ENCODE results near the gene NTM.

The NTM gene

GRCh38 chr11:131449036-131450019, 78.9 kb downstream of the NTM start:
- no peak overlapping the region for H3K9ac ChIP-seq (ENCODE audit: low read depth, low read length, poor library complexity, severe bottlenecking)
- H3K27me3 ChIP-seq (ENCODE audit: insufficient read depth, low read length, poor library complexity, severe bottlenecking), result peaks cover 5% of the 10 kb centered on the region
- H3K4me3 ChIP-seq (ENCODE audit: low read length, poor library complexity, severe bottlenecking), result no peak overlapping the region
- TF ChIP-seq EZH2phosphoT487 (IDR thresholded peaks at IDR 0.05; ENCODE audit: borderline replicate concordance), result no peak
- TF ChIP-seq, protein P1, sequence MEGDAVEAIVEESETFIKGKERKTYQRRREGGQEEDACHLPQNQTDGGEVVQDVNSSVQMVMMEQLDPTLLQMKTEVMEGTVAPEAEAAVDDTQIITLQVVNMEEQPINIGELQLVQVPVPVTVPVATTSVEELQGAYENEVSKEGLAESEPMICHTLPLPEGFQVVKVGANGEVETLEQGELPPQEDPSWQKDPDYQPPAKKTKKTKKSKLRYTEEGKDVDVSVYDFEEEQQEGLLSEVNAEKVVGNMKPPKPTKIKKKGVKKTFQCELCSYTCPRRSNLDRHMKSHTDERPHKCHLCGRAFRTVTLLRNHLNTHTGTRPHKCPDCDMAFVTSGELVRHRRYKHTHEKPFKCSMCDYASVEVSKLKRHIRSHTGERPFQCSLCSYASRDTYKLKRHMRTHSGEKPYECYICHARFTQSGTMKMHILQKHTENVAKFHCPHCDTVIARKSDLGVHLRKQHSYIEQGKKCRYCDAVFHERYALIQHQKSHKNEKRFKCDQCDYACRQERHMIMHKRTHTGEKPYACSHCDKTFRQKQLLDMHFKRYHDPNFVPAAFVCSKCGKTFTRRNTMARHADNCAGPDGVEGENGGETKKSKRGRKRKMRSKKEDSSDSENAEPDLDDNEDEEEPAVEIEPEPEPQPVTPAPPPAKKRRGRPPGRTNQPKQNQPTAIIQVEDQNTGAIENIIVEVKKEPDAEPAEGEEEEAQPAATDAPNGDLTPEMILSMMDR (conservative IDR thresholded peaks at IDR 0.05; ENCODE audit: low read length), result no peak
- H4K20me1 ChIP-seq (ENCODE audit: insufficient read depth, low read length, poor library complexity, severe bottlenecking), result no peaks in the 10 kb centered on the region
- no peaks in the 10 kb centered on the region for H3K79me2 ChIP-seq (ENCODE audit: insufficient read depth, low read length)
- H3K4me2 ChIP-seq (ENCODE audit: low read depth, low read length, poor library complexity, severe bottlenecking), result no peak overlapping the region
- no peaks in the 10 kb centered on the region for H3K36me3 ChIP-seq (ENCODE audit: insufficient read depth, low read length)
- no peaks in the 10 kb centered on the region for H3K9me2 ChIP-seq (replicated peaks; ENCODE audit: low read depth, low read length)
- H2AFZ ChIP-seq (ENCODE audit: low read length), result no peak overlapping the region
- H3F3A ChIP-seq (ENCODE audit: low read depth), result no peaks in the 10 kb centered on the region
- no peaks in the 10 kb centered on the region for H3K9me3 ChIP-seq (ENCODE audit: insufficient read depth, low read depth, low read length)
- no peaks in the 10 kb centered on the region for H3K4me1 ChIP-seq (ENCODE audit: insufficient read depth, low read length, poor library complexity, severe bottlenecking)

GRCh38 chr11:131454490-131454889, 84.1 kb downstream of the NTM start:
- Histone ChIP-seq H3K4me3 (ENCODE audit: low read length, poor library complexity, severe bottlenecking) (no peak overlapping the region), H3K9me3 (ENCODE audit: insufficient read depth, low read depth, low read length) (no peaks in the 10 kb centered on the region), H4K20me1 (ENCODE audit: insufficient read depth, low read length, poor library complexity, severe bottlenecking) (no peaks in the 10 kb centered on the region), H2AFZ (ENCODE audit: low read length) (no peak overlapping the region), H3K9ac (ENCODE audit: low read depth, low read length, poor library complexity, severe bottlenecking) (no peak overlapping the region), H3K36me3 (ENCODE audit: insufficient read depth, low read length) (no peaks in the 10 kb centered on the region), H3K79me2 (ENCODE audit: insufficient read depth, low read length) (no peaks in the 10 kb centered on the region), H3K27me3 (ENCODE audit: insufficient read depth, low read length, poor library complexity, severe bottlenecking) (peaks cover 5% of the 10 kb centered on the region), H3K4me2 (ENCODE audit: low read depth, low read length, poor library complexity, severe bottlenecking) (no peak overlapping the region), H3K4me1 (ENCODE audit: insufficient read depth, low read length, poor library complexity, severe bottlenecking) (no peaks in the 10 kb centered on the region), H3F3A (ENCODE audit: low read depth) (no peaks in the 10 kb centered on the region), H3K9me2 (replicated peaks; ENCODE audit: low read depth, low read length) (no peaks in the 10 kb centered on the region)
- TF ChIP-seq EZH2phosphoT487 (IDR thresholded peaks at IDR 0.05; ENCODE audit: borderline replicate concordance), result no peak
- TF ChIP-seq, protein P1 (conservative IDR thresholded peaks at IDR 0.05; ENCODE audit: low read length), result no peak

GRCh38 chr11:131454989-131455388, 84.6 kb downstream of the NTM start:
- H4K20me1 ChIP-seq (ENCODE audit: insufficient read depth, low read length, poor library complexity, severe bottlenecking), result no peaks in the 10 kb centered on the region
- no peaks in the 10 kb centered on the region for H3K79me2 ChIP-seq (ENCODE audit: insufficient read depth, low read length)
- no peak overlapping the region for H2AFZ ChIP-seq (ENCODE audit: low read length)
- H3K27me3 ChIP-seq (ENCODE audit: insufficient read depth, low read length, poor library complexity, severe bottlenecking), result peaks cover 5% of the 10 kb centered on the region
- H3F3A ChIP-seq (ENCODE audit: low read depth), result no peaks in the 10 kb centered on the region
- no peak for TF ChIP-seq EZH2phosphoT487 (IDR thresholded peaks at IDR 0.05; ENCODE audit: borderline replicate concordance)
- TF ChIP-seq, protein P1 (conservative IDR thresholded peaks at IDR 0.05; ENCODE audit: low read length), result no peak
- H3K4me2 ChIP-seq (ENCODE audit: low read depth, low read length, poor library complexity, severe bottlenecking), result no peak overlapping the region
- H3K4me3 ChIP-seq (ENCODE audit: low read length, poor library complexity, severe bottlenecking), result no peak overlapping the region
- H3K4me1 ChIP-seq (ENCODE audit: insufficient read depth, low read length, poor library complexity, severe bottlenecking), result no peaks in the 10 kb centered on the region
- H3K9me3 ChIP-seq (ENCODE audit: insufficient read depth, low read depth, low read length), result no peaks in the 10 kb centered on the region
- no peaks in the 10 kb centered on the region for H3K9me2 ChIP-seq (replicated peaks; ENCODE audit: low read depth, low read length)
- H3K36me3 ChIP-seq (ENCODE audit: insufficient read depth, low read length), result no peaks in the 10 kb centered on the region
- H3K9ac ChIP-seq (ENCODE audit: low read depth, low read length, poor library complexity, severe bottlenecking), result no peak overlapping the region

All from Loucy (cell line).